PFSK-1 (cell line): ENCODE data around the gene SLC13A3.

Experiments
- FOXP2 ChIP-seq: optimal IDR thresholded peaks from 2 replicates; pipeline ENCODE3; 2011; ENCODE audit warnings: borderline replicate concordance, control low read depth, inconsistent platforms; ENCODE audit not compliant: insufficient read depth; ENCODE audit errors: extremely low read length, extremely low read depth
- POLR2AphosphoS5 ChIP-seq: IDR thresholded peaks from 2 replicates; pipeline ENCODE4 v1.6.1; 2012; ENCODE audit warnings: low read depth, mild to moderate bottlenecking, control low read depth, low read length, moderate library complexity
- SIN3A ChIP-seq: IDR thresholded peaks from 2 replicates; pipeline ENCODE4 v1.6.1; 2012; ENCODE audit warnings: mild to moderate bottlenecking, low read length, moderate library complexity, borderline replicate concordance; ENCODE audit not compliant: insufficient read depth
- TAF1 ChIP-seq: IDR thresholded peaks from 2 replicates; pipeline ENCODE4 v1.6.1; 2012; ENCODE audit warnings: low read length, control low read depth, borderline replicate concordance; ENCODE audit not compliant: insufficient read depth
- TF ChIP-seq, protein P1 (sequence below), 2 experiments: IDR thresholded peaks; 2 replicates each; pipeline versions ENCODE4 v1.6.1 to v1.8.0; 2011 to 2012; ENCODE audit warnings: low read depth in 2 of 2, low read length in 2 of 2, control low read depth in 1 of 2, inconsistent platforms in 1 of 2, mild to moderate bottlenecking in 1 of 2, moderate library complexity in 1 of 2; ENCODE audit not compliant: insufficient read depth in 1 of 2

Gene SLC13A3

DNA sequence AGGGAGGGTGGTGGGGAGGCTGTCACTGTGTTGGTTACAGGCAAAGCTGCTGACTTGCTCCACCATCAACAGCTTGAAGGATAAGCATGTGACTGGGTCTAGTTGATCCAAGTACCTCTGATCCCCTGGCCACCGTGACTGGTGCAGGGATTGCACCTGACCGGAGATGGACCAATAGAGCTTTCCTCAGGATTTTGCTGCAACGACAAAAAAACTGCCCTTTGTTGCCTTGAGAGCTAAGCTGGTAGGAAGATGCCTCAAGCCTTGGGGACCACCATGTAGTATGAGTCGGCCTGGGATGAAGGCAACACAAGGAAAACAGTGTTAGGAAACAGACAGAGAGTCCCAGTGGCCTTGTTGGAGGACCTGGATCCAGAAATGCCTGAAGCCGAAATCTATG, 102.6 kb downstream of the SLC13A3 start:
- TF ChIP-seq TAF1: no peak
- TF ChIP-seq FOXP2: no peak
- TF ChIP-seq POLR2AphosphoS5: no peak
- TF ChIP-seq SIN3A: no peak
- TF ChIP-seq, protein P1, sequence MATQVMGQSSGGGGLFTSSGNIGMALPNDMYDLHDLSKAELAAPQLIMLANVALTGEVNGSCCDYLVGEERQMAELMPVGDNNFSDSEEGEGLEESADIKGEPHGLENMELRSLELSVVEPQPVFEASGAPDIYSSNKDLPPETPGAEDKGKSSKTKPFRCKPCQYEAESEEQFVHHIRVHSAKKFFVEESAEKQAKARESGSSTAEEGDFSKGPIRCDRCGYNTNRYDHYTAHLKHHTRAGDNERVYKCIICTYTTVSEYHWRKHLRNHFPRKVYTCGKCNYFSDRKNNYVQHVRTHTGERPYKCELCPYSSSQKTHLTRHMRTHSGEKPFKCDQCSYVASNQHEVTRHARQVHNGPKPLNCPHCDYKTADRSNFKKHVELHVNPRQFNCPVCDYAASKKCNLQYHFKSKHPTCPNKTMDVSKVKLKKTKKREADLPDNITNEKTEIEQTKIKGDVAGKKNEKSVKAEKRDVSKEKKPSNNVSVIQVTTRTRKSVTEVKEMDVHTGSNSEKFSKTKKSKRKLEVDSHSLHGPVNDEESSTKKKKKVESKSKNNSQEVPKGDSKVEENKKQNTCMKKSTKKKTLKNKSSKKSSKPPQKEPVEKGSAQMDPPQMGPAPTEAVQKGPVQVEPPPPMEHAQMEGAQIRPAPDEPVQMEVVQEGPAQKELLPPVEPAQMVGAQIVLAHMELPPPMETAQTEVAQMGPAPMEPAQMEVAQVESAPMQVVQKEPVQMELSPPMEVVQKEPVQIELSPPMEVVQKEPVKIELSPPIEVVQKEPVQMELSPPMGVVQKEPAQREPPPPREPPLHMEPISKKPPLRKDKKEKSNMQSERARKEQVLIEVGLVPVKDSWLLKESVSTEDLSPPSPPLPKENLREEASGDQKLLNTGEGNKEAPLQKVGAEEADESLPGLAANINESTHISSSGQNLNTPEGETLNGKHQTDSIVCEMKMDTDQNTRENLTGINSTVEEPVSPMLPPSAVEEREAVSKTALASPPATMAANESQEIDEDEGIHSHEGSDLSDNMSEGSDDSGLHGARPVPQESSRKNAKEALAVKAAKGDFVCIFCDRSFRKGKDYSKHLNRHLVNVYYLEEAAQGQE (IDR thresholded peaks at IDR 0.05; ENCODE audit: insufficient read depth in 1 of 2, low read depth in 2 of 2, low read length in 2 of 2): no peak

DNA sequence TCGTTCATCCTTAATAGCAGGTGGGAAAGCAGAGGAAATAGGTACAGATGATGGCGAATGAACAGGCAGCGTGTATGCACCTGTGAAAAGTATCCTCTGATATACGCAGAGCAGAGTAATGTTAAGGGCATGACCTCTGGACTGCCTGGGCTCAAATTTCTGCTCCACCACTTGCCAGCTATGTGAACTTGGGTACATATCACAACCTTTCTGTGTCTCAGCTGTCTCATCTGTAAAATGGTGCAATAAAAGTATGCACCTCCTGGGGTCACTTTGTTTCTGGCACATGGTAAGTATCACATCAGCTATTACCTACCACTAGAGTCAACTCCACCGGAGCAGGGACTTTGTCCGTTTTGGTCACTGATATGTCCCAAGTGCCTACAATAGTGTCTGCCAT, 103.3 kb downstream of the SLC13A3 start:
- no peak for TF ChIP-seq POLR2AphosphoS5
- TF ChIP-seq TAF1: no peak
- TF ChIP-seq, protein P1 (IDR thresholded peaks at IDR 0.05; ENCODE audit: insufficient read depth in 1 of 2, low read depth in 2 of 2, low read length in 2 of 2): no peak
- no peak for TF ChIP-seq FOXP2
- no peak for TF ChIP-seq SIN3A

DNA sequence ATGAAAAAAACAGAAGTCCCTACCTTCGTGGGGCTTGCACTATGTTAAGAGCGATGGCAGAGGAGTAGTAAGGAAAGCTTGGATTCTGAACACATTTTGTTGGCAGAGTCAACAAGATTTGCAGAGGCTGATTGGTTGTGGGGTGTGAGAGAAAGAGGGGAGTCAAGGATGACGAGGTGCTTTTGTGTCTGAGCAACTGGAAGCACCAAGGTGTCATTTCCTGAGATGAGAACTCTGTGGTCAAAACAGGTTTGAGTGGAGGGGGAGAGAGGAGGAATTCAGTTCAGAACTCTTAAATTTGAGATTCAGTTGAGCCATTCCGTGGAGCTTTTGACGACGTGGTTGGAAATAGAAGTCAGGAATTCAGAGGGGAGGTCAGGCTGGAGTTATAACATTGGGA, 104.3 kb downstream of the SLC13A3 start:
- TF ChIP-seq, protein P1 (IDR thresholded peaks at IDR 0.05; ENCODE audit: insufficient read depth in 1 of 2, low read depth in 2 of 2, low read length in 2 of 2): no peak
- TF ChIP-seq FOXP2 (no peak), TAF1 (no peak), SIN3A (no peak), POLR2AphosphoS5 (no peak)

DNA sequence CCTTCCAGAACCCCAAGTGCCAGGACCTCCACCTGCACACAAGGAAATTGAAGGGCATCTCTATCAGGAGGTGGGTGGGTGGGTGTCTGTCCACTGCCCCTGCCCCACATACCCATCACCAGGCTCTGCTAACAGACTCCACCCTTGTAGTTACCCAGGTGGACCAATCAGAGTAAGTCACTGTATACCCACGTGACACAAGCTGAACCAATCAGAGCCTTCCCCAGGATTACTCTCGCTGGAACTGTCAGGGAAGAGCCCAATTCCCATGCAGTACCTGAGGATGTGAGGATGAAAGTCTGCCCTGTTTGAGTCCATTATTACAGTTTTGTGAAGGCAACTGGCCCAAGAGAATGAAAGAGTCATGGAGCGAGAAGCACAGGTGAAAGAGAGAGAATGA, 105.0 kb downstream of the SLC13A3 start:
- no peak for TF ChIP-seq POLR2AphosphoS5
- TF ChIP-seq TAF1: no peak
- TF ChIP-seq, protein P1 (IDR thresholded peaks at IDR 0.05; ENCODE audit: insufficient read depth in 1 of 2, low read depth in 2 of 2, low read length in 2 of 2): no peak
- no peak for TF ChIP-seq FOXP2
- no peak for TF ChIP-seq SIN3A

DNA sequence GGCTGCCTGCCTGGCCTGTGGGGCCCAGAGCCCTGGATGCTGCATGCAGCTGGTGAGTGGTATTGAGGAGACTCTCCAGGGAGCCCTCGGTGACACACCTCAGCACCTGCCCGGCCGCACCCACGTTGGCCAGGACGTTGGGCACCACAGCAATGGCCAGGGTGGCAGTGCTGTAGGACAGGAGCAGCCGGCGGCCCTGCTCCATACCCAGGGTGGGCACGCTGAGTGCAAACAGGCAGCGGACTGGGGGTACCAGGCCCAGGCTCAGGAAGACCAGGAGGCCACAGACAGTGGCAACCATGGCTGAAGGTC, 105.5 kb downstream of the SLC13A3 start:
- TF ChIP-seq, protein P1 (IDR thresholded peaks at IDR 0.05; ENCODE audit: insufficient read depth in 1 of 2, low read depth in 2 of 2, low read length in 2 of 2): no peak
- TF ChIP-seq SIN3A (no peak), FOXP2 (no peak), POLR2AphosphoS5 (no peak), TAF1 (no peak)
